OCI-LY7 (cell line): ENCODE measurements around the gene CEACAM3. TPM values are rescaled to one million over a fixed set of nuclear protein-coding genes. Genes with fewer than 3 reads are reported as not detected.

Source experiments
- BruUV-seq: library from RNA; stranded (reverse); fragments of 400-500 nt; replicated peaks from 2 replicates; lab custom pipeline; 2021; lab: Mats Ljungman, UMichigan
- CTCF ChIA-PET: fragments of 300-600 bp; sonication (Branson Sonifier 250); formaldehyde crosslinking; loops from one replicate; lab custom pipeline; 2022; ENCODE audit warnings: antibody characterized with exemption; ENCODE audit not compliant: unreplicated experiment; lab: Charles Lee
- POLR2A ChIA-PET: fragments of 300-600 bp; sonication (Branson Sonifier 250); formaldehyde crosslinking; loops from one replicate; lab custom pipeline; 2022; ENCODE audit warnings: antibody characterized with exemption; lab: Charles Lee
- DNase-seq: peaks from one replicate; pipeline ENCODE4 v3.0.0-alpha.2; 2015; ENCODE audit warnings: low spot score
- H2AFZ ChIP-seq: fragments of 200-600 bp; sonication (generic), shearing (Covaris generic); 2 replicates; pipeline ENCODE4 v1.6.1; 2014; ENCODE audit warnings: mild to moderate bottlenecking, antibody characterized with exemption, low read length, moderate library complexity
- H3K27ac ChIP-seq: fragments of 200-600 bp; sonication (generic); 2 replicates; pipeline ENCODE4 v1.5.1; 2014; ENCODE audit warnings: mixed run types, low read depth, mild to moderate bottlenecking, moderate library complexity, low read length, inconsistent platforms; ENCODE audit not compliant: poor library complexity, severe bottlenecking
- H3K36me3 ChIP-seq: fragments of 200-600 bp; sonication (generic); 2 replicates; pipeline ENCODE4 v1.6.1; 2014; ENCODE audit warnings: mild to moderate bottlenecking, antibody characterized with exemption, low read length, moderate library complexity, mixed read lengths; ENCODE audit not compliant: insufficient read depth
- H3K4me1 ChIP-seq: fragments of 200-600 bp; sonication (generic); 2 replicates; pipeline ENCODE4 v1.5.1; 2014; ENCODE audit warnings: mild to moderate bottlenecking, low read length; ENCODE audit not compliant: insufficient read depth, poor library complexity, severe bottlenecking
- H3K4me2 ChIP-seq: fragments of 200-600 bp; sonication (generic); 2 replicates; pipeline ENCODE4 v1.6.1; 2014; ENCODE audit warnings: mild to moderate bottlenecking, low read length
- H3K4me3 ChIP-seq: fragments of 200-600 bp; sonication (generic); 2 replicates; pipeline ENCODE4 v1.5.1; 2014; ENCODE audit warnings: mild to moderate bottlenecking, low read depth, low read length; ENCODE audit not compliant: poor library complexity, severe bottlenecking
- H3K79me2 ChIP-seq: fragments of 200-600 bp; sonication (generic); 2 replicates; pipeline ENCODE4 v1.6.1; 2016; ENCODE audit warnings: low read depth, mild to moderate bottlenecking, low read length, moderate library complexity, mixed read lengths; ENCODE audit not compliant: insufficient read depth
- H3K9me2 ChIP-seq: fragments of 200-600 bp; sonication (generic); 2 replicates; pipeline ENCODE4 v1.6.1; 2016; ENCODE audit warnings: mild to moderate bottlenecking, low read length, mixed read lengths; ENCODE audit not compliant: insufficient read depth
- H3K9me3 ChIP-seq: fragments of 200-600 bp; sonication (generic); 2 replicates; pipeline ENCODE4 v1.6.1; 2014; ENCODE audit warnings: mild to moderate bottlenecking, mixed run types, low read length, mixed read lengths
- H4K20me1 ChIP-seq: fragments of 200-600 bp; sonication (generic); 2 replicates; pipeline ENCODE4 v1.6.1; 2014; ENCODE audit warnings: mild to moderate bottlenecking, antibody characterized with exemption, low read length, moderate library complexity, mixed read lengths; ENCODE audit not compliant: insufficient read depth
- EZH2phosphoT487 ChIP-seq: fragments of 200-600 bp; sonication (generic); IDR thresholded peaks from 2 replicates; pipeline ENCODE4 v1.6.1; 2018; ENCODE audit warnings: low read depth, borderline replicate concordance, mild to moderate bottlenecking, mixed run types, antibody characterized with exemption, low read length, moderate library complexity, mixed read lengths
- intact Hi-C: fragments of 100-400 bp; cut with micrococcal nuclease; formaldehyde crosslinking; loops from one replicate; pipeline ENCODE4 v1.10.0; 2022; ENCODE audit not compliant: unreplicated experiment
- total RNA-seq, 2 experiments: library from RNA; depleted of rRNA in 1 of 2; stranded (reverse); fragments of >200 nt in 1 of 2; shearing (Covaris generic) in 1 of 2; gene quantifications; 2 replicates each; pipeline ENCODE4 v1.2.3, GENCODE V29; 2014 to 2022
- TF ChIP-seq, protein P1 (sequence below): fragments of 200-600 bp; sonication (generic); conservative IDR thresholded peaks from 2 replicates; pipeline ENCODE4 v1.5.1; 2014; ENCODE audit warnings: mild to moderate bottlenecking, antibody characterized with exemption, low read length, moderate library complexity, mixed read lengths

Gene CEACAM3
- total RNA-seq, 2 experiments from 2014 or later: not detected

GRCh38 chr19:41848666-41849065 is 52.3 kb downstream of the CEACAM3 start:
- no peak overlapping the region for H3K4me2 ChIP-seq
- no peak overlapping the region for H2AFZ ChIP-seq
- no peaks in the 10 kb centered on the region for H3K9me3 ChIP-seq
- BruUV-seq: no TSS peak
- ChIA-PET CTCF (no interaction called here), POLR2A (no interaction called here)
- no peak for TF ChIP-seq EZH2phosphoT487
- TF ChIP-seq, protein P1, sequence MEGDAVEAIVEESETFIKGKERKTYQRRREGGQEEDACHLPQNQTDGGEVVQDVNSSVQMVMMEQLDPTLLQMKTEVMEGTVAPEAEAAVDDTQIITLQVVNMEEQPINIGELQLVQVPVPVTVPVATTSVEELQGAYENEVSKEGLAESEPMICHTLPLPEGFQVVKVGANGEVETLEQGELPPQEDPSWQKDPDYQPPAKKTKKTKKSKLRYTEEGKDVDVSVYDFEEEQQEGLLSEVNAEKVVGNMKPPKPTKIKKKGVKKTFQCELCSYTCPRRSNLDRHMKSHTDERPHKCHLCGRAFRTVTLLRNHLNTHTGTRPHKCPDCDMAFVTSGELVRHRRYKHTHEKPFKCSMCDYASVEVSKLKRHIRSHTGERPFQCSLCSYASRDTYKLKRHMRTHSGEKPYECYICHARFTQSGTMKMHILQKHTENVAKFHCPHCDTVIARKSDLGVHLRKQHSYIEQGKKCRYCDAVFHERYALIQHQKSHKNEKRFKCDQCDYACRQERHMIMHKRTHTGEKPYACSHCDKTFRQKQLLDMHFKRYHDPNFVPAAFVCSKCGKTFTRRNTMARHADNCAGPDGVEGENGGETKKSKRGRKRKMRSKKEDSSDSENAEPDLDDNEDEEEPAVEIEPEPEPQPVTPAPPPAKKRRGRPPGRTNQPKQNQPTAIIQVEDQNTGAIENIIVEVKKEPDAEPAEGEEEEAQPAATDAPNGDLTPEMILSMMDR: no peak
- H3K4me3 ChIP-seq: no peak overlapping the region
- no peak overlapping the region for H3K27ac ChIP-seq
- no peaks in the 10 kb centered on the region for H3K79me2 ChIP-seq
- intact Hi-C loops: no loop called here
- DNase-seq: no peak
- no peaks in the 10 kb centered on the region for H3K4me1 ChIP-seq
- no peaks in the 10 kb centered on the region for H3K9me2 ChIP-seq
- no peaks in the 10 kb centered on the region for H4K20me1 ChIP-seq
- no peaks in the 10 kb centered on the region for H3K36me3 ChIP-seq

DNA sequence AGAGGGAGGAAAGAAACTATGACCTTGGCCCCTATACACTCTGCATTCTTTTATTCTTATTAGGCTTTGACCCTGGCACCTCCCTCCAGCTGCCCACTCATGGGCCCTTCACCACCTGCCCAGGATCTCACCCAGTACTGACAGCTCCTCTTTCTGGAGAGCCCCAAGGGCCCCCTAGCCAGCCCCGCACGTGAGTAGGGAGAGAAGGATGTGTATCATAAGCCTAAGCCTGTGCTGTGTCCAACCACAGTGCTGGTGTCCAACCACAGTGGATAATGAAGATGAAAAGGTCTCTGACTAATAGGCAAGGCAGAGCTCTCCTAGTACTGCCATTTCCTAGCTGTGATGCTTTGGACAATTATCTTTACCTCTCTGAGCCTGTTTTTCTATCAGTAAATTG is 52.7 kb downstream of the CEACAM3 start:
- no peaks in the 10 kb centered on the region for H4K20me1 ChIP-seq
- intact Hi-C loops: no loop called here
- ChIA-PET CTCF (no interaction called here), POLR2A (interaction anchor here (1.3 kb wide), 1 partner anchor 10 kb away, joined by 3 read pairs; no protein-coding TSS in a partner anchor)
- no peak overlapping the region for H3K4me3 ChIP-seq
- no TSS peak for BruUV-seq
- H3K36me3 ChIP-seq: no peaks in the 10 kb centered on the region
- H2AFZ ChIP-seq: no peak overlapping the region
- no peaks in the 10 kb centered on the region for H3K9me2 ChIP-seq
- no peaks in the 10 kb centered on the region for H3K4me1 ChIP-seq
- no peaks in the 10 kb centered on the region for H3K79me2 ChIP-seq
- no peak for TF ChIP-seq EZH2phosphoT487
- TF ChIP-seq, protein P1: no peak
- no peak overlapping the region for H3K27ac ChIP-seq
- H3K9me3 ChIP-seq: no peaks in the 10 kb centered on the region
- no peak for DNase-seq
- no peak overlapping the region for H3K4me2 ChIP-seq

GRCh38 chr19:41850381-41850780 is 54.0 kb downstream of the CEACAM3 start:
- no peak overlapping the region for H3K27ac ChIP-seq
- DNase-seq: no peak
- TF ChIP-seq EZH2phosphoT487: no peak
- TF ChIP-seq, protein P1: no peak
- no peaks in the 10 kb centered on the region for H3K9me3 ChIP-seq
- H2AFZ ChIP-seq: no peak overlapping the region
- no peaks in the 10 kb centered on the region for H4K20me1 ChIP-seq
- H3K4me1 ChIP-seq: no peaks in the 10 kb centered on the region
- H3K9me2 ChIP-seq: no peaks in the 10 kb centered on the region
- no peaks in the 10 kb centered on the region for H3K36me3 ChIP-seq
- ChIA-PET POLR2A (interaction anchor here (1.3 kb wide), 1 partner anchor 9 kb away, joined by 3 read pairs; no protein-coding TSS in a partner anchor), CTCF (no interaction called here)
- no peak overlapping the region for H3K4me2 ChIP-seq
- H3K4me3 ChIP-seq: no peak overlapping the region
- BruUV-seq: no TSS peak
- H3K79me2 ChIP-seq: no peaks in the 10 kb centered on the region
- intact Hi-C loops: no loop called here
